ENCODE results near the gene RAB11B. TPM values are rescaled to one million over a fixed set of nuclear protein-coding genes. Genes with fewer than 3 reads are reported as not detected.
A peak's percentile ranks its signal among the peaks of the same experiment; 100 is the strongest.

Gene RAB11B
- total and polyA plus RNA-seq, 2 of the 13 experiments (the other 11 are each of a cell fraction or from before 2014, with no cell fraction given) = 6.0 to 28.4 TPM

- no peak for TF ChIP-seq ZNF138 (CRISPR knock-in tag; IDR thresholded peaks at IDR 0.05; ENCODE audit: low read depth)
- TF ChIP-seq DNMT3B (CRISPR knock-in tag; conservative IDR thresholded peaks at IDR 0.05) = no peak
- no peak for TF ChIP-seq AFF4 (CRISPR knock-in tag; IDR thresholded peaks at IDR 0.05)
- no peak for TF ChIP-seq ZNF737 (CRISPR knock-in tag; IDR thresholded peaks at IDR 0.05; ENCODE audit: borderline replicate concordance)
- TF ChIP-seq RARG (CRISPR knock-in tag; IDR thresholded peaks at IDR 0.05; ENCODE audit: low read depth) = no peak
- TF ChIP-seq ZNF552 (CRISPR knock-in tag; IDR thresholded peaks at IDR 0.05; ENCODE audit: borderline replicate concordance) = no peak
- 0 out of 2 replicates have a peak, but pooled peaks have one; percentile 12 for TF ChIP-seq NCOA2 (CRISPR knock-in tag; IDR thresholded peaks at IDR 0.05)
- TF ChIP-seq NFAT5 (CRISPR knock-in tag; IDR thresholded peaks at IDR 0.05) = no peak
- TF ChIP-seq BORCS8-MEF2B (CRISPR knock-in tag; IDR thresholded peaks at IDR 0.05) = no peak
- no peak for TF ChIP-seq AKAP8 (CRISPR knock-in tag; IDR thresholded peaks at IDR 0.05)
- no peak for TF ChIP-seq ZNF740 (CRISPR knock-in tag; IDR thresholded peaks at IDR 0.05)
- TF ChIP-seq ELF4 (CRISPR knock-in tag; IDR thresholded peaks at IDR 0.05; ENCODE audit: borderline replicate concordance) = no peak
- no peak for TF ChIP-seq ZNF33A (CRISPR knock-in tag; IDR thresholded peaks at IDR 0.05; ENCODE audit: borderline replicate concordance)
- TF ChIP-seq ASH2L (IDR thresholded peaks at IDR 0.05; ENCODE audit: insufficient read length, low read depth, low read length) = peak; percentile 27
- no peak for TF ChIP-seq TRIM24 (CRISPR knock-in tag; IDR thresholded peaks at IDR 0.05)
- no peak for TF ChIP-seq ZEB1 (IDR thresholded peaks at IDR 0.05; ENCODE audit: insufficient replicate concordance, low read depth)
- TF ChIP-seq REL (CRISPR knock-in tag; conservative IDR thresholded peaks at IDR 0.05) = no peak
- TF ChIP-seq AHR (CRISPR knock-in tag; IDR thresholded peaks at IDR 0.05) = no peak
- no peak for TF ChIP-seq ZNF660 (CRISPR knock-in tag; IDR thresholded peaks at IDR 0.05; ENCODE audit: borderline replicate concordance, low read depth)
- no peak for TF ChIP-seq FOXC1 (CRISPR knock-in tag; IDR thresholded peaks at IDR 0.05; ENCODE audit: borderline replicate concordance)
- peak; percentile 44; the same call in 1 of the 2 replicates for TF ChIP-seq ELF3 (CRISPR knock-in tag; IDR thresholded peaks at IDR 0.05)
- TF ChIP-seq ZNF644 (CRISPR knock-in tag; IDR thresholded peaks at IDR 0.05; ENCODE audit: low read depth) = no peak
- TF ChIP-seq ZKSCAN1 (IDR thresholded peaks at IDR 0.05; ENCODE audit: low read length) = no peak
These were observed 33.7 kb downstream of the RAB11B start (continued) for GRCh38 chr19:8423817-8424223.
